ENCODE measurements around the gene SLC25A23.
"Not testable (repeated sequence)": the region's sequence is repeated elsewhere in the genome, so short reads cannot be mapped to it uniquely, and the experiment has no call there.

The SLC25A23 gene

DNA sequence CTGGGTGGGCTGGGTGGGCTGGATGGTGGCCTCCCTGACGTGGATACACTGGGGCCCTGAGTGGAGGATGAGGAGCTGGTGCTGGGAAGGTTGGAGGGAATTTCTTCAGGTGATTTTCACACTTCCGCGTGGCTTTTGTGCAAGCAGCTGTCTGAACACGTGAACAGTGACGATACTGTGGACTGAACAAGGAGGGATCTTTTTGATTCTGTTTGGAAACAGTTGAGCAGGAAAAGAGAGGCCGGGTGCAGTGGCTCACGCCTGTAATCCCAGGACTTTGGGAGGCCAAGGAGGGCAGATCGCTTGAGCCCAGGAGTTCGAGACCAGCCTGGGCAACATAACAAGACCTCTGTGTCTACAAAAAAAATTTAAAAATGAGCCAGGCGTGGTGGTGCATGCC lies 57.5 kb downstream of the SLC25A23 start:
- DNase-seq (ENCODE audit: low read depth): no peak

DNA sequence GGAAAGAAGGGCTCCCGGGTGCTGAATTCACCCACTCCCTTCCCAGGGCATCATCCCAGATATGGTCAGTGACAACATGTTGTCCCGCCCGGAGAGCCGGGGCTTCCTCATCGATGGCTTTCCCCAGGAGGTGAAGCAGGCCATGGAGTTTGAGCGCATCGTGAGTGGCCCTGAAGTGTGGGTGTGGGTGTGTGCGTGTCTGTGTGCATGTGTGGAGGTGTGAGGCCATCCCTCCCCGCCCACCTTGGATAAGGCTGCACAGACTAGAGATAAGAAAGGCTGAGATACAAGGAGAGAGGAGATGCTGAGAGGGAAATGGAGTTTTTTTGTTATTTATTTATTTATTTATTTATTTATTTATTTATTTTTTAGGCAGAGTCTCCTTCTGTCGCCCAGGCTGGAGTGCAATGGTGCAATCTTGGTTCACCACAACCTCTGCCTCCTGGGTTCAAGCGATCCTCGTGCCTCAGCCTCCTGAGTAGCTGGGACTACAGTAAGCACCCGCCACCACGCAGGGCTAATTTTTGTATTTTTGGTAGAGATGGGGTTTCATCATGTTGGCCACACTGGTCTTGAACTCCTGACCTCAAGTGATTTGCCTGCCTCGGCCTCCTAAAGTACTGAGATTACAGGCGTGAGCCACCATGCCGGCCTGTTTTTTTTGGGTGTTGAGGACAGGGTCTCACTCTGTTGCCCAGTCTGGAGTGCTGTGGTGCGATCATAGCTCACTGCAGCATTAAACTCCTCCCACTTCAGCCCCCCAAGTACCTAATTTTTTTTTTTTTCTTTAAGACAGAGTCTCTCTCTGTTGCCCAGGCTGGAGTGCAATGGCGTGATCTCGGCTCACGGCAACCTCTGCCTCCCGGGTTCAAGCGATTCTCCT lies 59.3 kb downstream of the SLC25A23 start:
- DNase-seq (ENCODE audit: low read depth): not testable (repeated sequence)

DNA sequence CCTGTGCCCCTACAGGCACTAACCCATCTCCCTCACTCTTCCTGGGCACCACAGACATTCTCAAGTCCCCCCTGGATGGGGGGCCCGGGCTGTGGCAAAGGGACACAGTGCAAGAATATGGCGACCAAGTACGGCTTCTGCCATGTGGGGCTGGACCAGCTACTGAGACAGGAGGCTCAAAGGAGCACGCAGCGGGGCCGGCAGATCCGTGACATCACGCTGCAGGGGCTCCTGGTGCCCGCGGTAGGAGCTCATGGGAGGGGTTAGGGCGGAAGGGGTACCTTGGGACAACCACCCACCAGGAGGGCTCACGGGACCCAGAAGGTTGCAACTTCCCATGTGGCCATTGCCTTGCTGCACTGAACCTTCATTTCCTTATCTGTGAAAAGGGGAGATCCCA lies 63.3 kb downstream of the SLC25A23 start:
- DNase-seq (ENCODE audit: low read depth): no peak

DNA sequence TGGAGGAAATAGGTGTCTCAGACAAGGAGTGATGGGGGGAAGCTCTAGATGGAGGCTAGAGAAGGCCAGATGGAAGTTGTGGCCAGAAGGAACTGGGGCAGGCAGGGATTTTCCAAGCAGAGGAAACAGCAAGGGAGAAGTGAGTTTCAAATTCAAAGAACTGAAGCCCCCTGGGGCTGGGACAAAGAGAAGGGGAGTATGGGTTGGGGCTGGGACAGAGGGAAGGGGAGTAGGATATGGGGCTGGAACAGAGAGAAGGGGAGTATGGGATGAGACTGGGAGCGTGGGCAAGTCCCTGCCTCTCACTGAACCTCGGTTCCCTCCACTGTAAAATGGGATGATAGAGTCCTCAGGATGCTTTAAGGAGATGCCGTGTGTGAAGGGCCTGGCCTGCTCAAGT lies 64.8 kb downstream of the SLC25A23 start:
- no peak for DNase-seq (ENCODE audit: low read depth)

DNA sequence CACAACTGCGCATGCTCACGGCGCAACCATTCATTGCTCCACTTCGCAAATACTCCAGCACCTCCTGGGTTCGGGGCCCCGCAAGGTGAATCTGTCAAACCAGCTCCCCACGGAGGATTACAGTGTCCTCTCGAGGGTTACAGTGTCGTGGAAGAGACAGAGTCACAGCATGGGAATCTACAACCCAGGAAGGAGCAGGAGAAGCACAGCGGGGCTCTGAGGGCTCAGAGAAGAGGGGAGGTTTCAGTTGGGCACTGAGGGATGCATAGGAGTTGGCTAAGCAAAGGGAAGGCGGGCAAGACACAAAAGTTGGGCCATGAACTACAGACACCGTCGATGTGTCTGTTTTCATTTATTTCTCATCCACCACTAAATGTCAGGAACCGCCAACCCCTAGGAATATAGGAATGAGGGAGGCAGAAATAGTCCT lies 65.6 kb downstream of the SLC25A23 start:
- DNase-seq (ENCODE audit: low read depth): no peak

DNA sequence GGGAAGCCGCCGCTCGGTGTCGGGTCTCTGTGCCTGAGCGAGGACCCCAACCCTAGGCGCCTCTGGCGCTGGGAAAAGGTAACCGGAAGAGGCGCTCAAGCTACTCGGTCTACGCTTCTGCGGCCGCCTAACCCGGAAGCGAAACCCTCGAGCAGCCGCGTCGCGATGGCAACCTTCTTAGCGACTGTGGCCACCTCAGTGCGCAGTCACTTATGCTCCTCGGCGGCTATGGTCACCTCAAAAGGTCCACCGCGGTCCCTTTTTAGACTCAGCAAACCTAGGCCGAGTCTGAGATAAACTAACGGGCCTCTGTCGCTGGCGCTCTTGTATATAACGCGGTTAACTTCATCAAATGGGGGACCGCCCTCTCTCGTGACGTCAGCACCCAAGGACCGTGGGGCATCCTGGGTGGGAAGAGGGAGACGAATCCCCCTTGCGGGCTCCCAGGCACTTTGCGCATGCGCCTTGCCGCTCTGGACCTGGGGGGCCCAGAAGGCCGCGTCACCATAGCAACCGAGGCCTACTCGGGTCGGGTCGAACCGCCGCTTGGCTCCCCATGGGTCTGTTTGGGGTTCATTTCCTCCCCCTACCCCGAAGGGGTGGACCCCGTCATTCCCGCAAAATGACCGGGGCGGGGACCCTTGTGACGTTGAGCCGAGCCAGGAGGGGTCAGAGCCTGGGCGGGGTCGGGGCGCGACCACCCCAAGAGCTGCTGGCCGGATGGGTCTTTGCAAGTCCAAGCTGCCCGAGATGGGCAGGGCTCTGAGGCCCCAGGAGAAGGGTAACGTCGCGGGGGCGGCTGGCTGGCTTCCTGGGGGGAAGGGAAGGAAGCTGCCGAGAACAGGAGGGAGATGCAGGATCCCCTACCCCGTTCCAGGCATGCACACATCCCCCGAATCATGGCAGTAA lies 66.3 kb downstream of the SLC25A23 start, which contains the start of gene GTF2F1:
Gene GTF2F1, minus strand, starts transcription at position 91 of the 909 bp plus-strand sequence. CDS start 169 bp downstream, outside the sequence.
- peak; percentile 83 for DNase-seq (ENCODE audit: low read depth)

DNA sequence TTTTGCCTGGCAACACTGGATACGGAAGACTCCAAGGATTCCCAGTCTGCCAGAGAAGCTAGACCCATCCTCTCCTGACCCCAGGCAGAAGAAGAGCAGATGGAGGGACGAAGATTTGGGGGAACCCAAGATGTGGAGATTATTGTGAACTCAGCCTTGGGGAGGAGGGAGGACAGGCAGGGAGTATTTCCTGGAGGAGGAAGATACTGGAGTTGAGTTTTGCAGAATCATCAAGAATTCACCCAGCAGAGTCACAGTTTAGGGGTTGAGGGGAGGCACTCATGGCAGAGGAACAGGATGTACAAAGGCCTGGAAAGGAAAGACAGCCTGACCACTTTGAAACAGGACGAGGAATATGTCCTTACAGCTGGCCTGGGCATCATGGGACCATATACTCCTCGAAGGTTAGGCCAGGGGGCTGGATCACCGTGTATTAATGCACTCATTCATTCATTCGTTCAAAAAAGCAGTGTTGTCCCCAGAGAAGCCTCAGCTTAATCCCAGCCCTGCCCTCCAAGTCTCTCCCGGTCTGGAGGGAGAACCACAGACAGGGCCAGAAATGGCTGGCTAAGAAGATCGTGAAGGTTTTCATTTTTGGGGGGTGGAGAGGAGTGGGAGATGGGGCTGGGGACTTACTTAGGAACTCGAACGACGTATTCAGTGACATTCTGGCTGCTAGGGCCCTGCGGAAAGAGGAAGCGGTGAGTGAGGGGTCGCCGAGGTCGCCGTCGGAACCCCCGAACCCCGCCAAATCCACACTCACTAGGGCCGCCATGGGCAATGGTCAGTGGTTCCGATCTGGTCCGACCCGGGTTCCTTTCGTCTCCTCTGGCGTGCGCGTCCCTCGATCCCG lies 67.1 kb downstream of the SLC25A23 start:
- no peak for DNase-seq (ENCODE audit: low read depth)
